Measurements from ENCODE around the gene BCAS3.

DNA sequence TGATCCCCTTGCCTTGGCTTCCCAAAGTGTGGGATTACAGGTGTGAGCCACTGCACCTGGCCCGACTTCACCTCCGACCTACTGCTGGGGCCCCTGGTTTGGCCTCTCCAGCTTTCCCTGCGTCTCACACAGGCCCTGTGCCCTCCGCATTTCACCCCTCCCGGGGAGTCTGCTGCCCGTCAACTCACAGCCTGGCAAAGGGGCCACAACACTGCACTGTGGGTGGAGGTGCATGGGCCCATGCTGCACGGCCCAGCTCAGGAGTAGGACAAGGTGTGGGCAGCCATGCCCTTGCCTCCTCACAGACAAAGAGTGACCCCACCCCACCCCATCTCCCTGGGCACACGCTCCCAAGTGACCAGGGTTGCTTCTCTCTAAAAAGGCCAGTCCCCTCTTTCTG is 709.4 kb downstream of the BCAS3 start:
- TF ChIP-seq CTCF (IDR thresholded peaks at IDR 0.05), result no peak
- TF ChIP-seq POLR2AphosphoS5 (IDR thresholded peaks at IDR 0.05), result no peak
- TF ChIP-seq POLR2A (IDR thresholded peaks at IDR 0.05), result no peak
